ENCODE results near the gene DTD1.

The DTD1 gene

DNA sequence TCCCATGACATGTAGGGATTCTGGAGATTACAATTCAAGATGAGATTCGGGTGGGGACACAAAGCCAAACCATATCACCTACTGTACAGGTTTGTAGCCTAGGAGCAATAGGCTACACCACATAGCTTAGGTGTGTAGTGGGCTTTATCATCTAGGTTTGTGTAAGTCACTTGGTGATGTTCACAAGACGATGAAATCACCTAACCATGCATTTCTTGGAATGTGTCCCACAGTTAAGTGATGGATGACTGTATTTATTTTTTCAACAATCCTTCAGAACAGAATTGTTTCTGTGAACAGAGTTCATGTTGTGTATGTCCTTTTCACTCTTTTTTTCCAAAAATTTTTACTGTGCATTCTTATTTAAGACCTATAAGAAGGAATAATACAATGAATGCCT, 76.1 kb downstream of the DTD1 start:
- no peak for DNase-seq (ENCODE audit: low spot score)

DNA sequence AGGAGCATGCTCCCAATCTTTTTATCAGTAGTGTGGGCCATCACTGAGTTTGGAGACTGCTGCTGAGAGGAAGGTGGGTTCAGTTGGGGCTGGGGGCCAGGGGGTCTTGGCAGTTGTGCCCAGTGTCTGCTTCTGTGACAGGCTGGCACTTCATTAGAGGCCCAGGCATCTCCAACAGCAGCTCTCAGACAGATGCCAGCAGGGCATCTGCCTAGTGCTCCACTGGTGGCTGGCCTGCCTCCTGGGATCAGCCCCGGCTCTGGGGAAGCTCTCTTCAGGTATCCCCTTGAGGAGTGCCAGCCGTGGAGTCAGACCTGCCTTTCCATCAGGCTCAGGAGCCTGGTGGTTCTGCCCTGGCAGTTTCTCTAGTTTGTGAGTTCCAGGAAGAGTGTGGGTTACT, 77.3 kb downstream of the DTD1 start:
- no peak for DNase-seq (ENCODE audit: low spot score)

DNA sequence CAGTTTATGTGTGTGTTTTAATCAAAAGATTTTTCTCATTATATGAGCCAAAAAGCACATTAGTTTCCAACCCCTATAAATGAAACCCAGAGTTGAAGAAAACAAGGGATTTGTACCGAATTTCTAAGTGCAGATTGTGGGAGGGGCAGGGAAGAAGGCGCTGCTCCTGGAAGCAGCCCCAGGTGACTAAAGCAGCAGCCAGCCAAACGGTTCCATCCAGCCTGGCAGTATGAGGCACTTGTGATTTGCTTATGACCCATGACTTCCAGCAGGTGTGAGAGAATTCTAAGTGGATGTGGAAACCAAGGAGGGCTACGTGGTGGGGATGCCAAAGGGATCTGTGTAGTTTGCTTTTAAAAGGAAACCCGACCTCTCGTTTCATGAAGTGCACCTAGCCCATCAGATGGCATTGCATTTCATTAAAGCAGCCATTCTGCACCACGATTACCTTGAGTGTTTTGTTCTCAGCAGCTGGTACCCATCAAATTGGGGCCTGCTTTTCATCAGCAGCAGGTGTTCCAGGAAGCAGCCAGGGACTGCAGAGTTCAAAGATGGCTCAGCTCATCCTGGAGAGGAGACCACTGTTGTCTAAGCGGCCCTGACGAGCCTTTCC, 79.1 kb downstream of the DTD1 start:
- DNase-seq (ENCODE audit: low spot score) = no peak

DNA sequence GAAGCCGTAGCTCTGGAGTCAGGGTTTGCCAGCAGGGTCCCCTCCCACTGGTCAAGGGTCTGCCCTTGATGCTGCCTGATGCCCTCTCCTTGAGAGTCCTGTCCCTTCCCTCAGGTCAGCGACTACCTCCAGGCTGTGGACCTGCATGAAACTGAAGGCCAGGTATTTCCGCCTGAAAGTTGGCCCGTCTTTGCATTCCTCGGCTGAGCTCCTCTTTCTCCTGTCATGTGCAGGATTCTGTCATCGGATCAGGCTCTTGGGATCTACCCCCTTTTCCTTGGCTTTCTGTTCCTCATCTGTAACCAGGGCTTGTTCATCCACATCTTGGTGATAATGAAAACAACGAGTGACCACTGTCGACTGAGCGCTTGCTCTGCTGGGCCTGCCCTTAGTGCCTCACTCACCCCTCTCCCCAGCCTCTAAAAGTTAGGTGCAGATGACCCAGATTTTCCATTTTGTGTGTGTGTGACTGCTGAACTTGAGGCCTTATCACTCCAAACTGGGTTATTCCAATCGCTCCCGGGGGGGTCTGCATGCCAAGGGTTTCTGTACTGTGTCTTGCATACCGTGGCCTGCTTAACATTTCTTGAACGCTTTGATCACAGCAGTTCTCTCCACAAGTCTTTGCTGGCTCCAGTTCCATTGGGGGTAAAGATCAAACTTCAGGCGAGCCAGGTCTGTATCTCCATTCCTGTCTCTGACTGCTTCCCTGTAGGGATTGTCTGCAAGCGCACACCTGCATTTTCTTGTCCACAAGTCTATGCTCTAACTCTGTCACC, 81.6 kb downstream of the DTD1 start:
- DNase-seq (ENCODE audit: low spot score) = no peak

DNA sequence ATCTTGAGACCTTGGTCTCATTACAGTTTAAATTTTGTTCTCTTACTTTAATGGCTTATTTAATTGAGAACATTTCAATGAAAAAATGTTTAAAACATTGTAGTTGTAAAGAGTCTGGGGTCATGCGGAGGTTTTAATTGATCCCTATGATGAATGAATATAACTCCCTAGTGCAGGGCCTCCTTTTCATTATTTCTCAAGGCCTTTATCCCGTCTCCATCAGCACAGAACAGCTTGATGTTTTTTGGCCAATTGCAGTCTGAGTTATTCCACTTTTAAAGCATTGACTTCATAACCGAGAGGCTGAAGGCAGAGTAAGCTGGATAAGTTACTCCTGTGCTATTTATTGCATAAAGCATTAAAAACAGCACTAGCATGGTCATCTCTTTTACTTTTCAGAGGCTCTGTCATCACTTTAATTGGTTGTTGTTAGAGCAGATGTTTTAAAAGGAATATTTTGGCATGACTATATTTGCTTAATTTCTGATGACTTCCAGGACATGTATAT, 83.4 kb downstream of the DTD1 start:
- DNase-seq (ENCODE audit: low spot score) = no peak

DNA sequence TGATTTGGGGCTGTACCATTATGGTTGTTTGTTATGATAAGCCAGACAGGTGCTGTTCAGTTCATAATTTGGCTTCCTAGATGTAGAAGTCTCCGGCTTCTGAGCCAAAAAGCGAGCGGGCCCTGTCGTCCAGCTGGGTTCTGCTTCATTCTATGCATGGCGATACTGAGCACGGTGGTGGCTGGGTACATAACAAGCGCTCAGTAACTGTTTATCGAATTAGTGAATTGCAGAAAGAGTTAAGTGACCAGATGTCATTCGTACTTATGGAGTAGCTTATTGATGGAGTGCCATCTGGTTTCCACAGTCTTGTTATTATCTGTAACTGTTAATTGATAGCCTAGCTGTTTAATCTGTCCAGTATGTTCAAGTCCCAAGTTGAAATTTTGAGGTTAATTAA, 85.0 kb downstream of the DTD1 start:
- DNase-seq (ENCODE audit: low spot score) = no peak

DNA sequence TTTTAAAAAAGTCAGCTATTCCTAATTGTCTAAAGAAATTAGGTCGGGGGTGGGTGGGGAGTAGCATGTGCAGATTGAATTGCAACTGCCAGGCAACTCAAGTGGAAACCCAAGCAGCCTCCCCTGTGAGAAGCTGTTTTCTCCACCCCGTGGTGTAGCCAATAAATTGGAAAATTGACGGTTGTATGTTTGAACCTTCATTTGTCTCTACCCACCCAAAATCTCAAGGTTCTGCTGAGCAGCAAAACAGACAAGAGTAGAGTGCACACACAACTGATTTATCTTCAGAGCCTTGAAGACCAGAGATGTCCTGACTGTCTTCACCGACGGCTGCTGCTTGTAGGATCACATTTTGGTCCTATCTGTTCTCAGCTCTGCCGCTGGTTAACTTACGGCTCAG, 88.5 kb downstream of the DTD1 start:
- DNase-seq (ENCODE audit: low spot score) = no peak

DNA sequence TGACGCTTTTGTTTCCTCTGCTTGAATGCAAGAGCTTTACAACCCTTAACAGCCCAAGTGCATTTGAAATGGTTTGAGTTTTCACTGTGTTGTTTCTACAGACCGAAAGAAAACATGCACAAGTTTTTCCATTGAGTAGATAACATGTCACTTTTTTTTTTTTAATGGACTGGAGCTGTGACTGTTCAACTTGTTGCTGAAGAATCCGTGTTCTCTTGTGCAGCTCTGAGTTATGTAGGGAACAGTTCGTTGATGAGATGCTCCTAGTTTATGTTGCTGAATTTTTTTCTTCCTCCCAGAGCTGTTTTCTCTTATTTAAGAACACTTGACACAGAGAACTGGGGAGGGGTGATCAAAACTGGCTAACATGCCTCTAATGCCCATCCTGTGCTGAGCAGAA, 89.3 kb downstream of the DTD1 start:
- no peak for DNase-seq (ENCODE audit: low spot score)

DNA sequence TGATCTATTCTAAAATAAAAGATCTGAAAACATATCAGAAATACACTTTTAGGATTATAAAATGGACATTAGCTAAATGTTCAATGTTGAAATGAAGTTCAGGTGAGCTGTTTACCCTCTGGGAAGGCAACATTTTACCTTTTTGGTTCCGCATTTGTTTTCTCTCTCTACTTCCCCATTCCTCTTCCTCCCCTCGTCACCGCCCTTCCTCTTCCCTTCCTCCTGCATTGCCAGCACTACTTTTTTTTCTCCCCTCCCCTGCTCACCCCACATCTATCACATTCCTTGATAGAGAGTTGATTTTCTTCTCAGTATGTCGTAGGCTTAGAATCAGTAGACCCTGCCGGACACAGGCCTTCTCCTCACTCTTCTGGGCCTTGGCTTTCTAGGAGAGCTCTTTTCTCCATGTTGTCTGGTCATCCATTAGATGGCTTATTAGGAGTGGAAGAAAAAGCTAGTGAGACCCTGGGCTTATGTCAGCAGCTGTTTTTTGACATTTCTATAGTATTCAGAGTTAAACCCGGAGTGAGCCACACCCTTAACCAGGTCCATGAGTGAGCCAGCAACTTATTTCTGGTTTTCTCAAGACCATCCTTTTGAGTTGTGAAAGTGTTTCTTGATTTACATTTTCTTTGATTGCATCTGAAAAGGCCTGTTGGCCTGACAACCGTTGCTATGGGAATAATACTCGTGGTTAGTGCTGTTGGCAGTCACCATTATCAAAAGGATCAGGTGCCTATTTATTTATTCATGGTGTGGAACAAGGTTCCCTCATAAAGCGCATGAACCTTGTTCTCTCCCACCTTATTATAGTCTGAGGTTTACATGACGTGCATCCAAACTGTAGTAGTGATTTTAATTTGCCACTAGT, 90.9 kb downstream of the DTD1 start:
- DNase-seq (ENCODE audit: low spot score) = no peak

DNA sequence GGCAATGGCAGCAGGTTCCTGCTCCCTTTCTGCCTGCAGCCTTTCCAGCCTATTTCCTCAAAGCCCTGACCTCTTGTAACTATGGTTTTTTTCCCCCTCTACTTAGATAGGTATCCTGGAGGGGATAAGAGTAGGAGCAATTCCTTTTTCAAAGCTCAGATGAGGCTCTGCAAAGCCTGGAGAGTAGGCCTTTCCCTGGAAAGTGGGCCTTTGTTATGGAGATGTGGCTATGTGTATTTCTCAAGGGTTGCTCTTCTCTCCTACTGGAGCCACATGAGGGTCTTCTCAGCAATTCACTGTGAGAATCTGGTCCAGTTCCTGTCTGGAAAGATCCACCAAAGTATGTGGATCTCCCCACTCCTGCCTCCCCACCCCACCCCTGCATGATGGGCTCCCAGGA, 96.0 kb downstream of the DTD1 start:
- no peak for DNase-seq (ENCODE audit: low spot score)

DNA sequence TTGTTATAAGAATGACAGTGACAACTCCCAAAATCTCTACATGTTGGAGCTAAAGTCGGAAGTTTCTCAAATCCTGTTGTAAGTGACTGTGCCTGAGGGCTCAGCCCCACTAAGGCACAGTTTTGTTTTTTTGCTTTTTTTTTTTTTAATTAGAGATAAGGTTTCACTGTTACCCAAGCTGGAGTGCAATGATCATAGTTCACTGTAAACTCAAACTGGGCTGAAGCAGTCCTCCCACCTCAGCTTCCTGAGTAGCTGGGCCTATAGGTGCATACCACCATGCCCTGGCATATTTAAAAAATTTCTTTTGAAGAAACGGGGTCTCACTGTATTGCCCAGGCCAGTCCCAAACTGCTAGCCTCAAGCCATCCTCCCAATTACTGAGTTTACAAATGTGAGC, 96.9 kb downstream of the DTD1 start:
- no peak for DNase-seq (ENCODE audit: low spot score)

DNA sequence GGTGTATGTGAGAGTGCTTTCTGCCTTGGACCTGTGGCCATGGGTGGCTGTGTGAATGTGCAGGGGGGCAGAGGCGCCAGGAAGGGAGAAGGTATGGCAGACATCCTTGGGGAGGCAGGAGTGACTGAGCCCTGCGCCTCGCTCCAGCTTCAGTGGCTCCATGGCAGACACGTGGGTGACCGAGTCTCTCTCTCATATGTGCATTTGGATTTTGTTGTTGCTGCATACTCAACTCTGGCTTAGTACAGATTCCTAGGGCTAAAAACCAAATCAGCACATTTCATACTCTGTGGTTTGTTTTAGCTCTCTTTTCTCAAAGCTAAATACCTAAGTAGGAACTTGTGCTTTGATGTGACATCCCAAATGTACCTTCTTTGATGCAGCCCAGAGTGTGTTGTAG, 97.6 kb downstream of the DTD1 start:
- no peak for DNase-seq (ENCODE audit: low spot score)

DNA sequence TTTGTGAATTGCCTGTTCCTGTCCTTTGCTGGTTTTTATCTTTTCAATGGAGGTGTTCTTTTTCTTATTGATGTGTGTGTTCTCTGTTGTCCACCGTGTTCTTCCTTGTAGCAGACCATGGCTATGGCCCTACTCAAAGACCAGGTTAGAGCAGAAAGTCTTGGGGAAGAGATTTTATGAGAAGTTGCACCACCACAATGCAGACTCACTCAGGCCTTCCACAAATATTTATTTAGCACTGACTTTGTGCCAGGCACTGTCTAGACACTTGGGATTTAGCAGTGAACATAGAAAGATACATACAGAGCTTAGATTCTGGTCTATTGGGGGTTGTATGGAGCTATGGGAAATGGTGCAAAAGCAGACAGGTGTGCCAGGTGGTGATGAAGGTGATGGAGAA, 98.8 kb downstream of the DTD1 start:
- no peak for DNase-seq (ENCODE audit: low spot score)

DNA sequence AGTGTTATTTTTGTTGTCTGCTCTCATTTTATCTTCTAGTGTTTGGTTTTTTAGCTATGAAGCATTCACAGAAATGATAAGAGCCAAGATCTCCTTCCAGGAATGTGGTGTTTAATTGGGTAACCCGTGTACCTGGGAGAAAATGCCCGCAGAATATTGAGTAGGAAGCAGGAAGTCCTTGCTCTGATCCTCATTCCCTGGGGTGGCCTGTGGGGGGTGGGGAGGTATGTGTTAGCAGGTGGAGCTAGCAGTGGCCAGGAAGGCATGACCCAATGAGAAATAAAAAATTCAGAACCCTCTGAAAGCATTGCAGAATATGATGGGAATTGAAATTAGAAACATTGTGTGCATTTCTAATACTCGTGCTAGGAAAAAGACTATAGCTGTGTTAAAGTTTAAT, 100.8 kb downstream of the DTD1 start:
- DNase-seq (ENCODE audit: low spot score) = no peak

DNA sequence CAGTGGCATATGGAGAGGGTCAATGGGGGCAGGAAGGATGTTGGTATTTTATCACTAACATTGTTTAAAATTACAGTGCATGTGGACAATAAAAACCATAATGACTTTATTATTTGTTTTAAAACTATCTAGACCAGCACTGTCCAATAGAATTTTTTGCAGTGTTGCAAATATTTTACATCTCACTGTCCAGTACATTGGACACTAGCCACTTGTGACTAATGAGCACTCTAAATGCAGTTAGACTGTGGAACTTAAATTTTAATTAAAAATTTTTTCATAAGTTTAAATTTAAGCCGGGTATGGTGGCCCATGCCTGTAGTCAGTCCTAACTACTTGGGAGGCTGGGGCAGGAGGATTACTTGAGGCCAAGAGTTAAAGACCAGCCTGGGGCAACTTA, 101.7 kb downstream of the DTD1 start:
- no peak for DNase-seq (ENCODE audit: low spot score)

DNA sequence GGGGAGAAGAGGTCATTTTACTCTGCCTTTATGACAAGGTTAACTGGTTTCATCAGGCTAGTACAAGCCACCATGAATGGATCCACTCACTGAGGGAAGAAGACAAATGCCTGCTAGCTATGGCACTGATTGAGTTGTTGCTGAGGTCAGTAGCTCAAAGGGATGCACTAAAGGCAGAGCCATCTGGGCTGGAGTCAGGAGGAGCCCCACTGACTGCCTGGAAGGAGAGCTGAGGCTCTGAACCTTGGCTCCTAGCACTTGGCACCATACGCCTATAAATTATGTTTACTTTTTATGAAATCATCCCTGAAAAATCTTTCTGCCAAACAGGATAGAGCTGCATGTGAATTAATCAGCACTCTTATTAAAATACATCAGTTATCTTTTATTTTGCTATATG, 104.6 kb downstream of the DTD1 start:
- no peak for DNase-seq (ENCODE audit: low spot score)

DNA sequence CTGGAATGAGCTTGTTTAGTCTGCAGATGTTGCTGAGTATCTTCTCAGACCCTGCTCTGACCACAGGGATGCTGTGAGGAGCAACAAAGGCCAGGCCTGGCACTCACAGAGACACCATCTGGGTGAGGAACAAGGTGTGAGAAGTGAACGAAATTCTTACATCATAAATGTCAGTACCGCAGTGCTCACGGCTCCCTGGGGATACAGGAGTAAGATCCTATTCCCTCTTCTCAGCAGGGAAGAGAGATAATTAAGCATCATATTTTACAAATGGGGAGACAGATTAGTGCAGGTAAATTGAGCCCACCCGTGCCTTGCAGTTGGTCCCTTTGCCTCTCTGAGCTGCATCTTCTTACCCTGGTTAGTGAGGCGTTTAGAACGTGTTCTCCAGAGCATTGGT, 106.2 kb downstream of the DTD1 start:
- no peak for DNase-seq (ENCODE audit: low spot score)

DNA sequence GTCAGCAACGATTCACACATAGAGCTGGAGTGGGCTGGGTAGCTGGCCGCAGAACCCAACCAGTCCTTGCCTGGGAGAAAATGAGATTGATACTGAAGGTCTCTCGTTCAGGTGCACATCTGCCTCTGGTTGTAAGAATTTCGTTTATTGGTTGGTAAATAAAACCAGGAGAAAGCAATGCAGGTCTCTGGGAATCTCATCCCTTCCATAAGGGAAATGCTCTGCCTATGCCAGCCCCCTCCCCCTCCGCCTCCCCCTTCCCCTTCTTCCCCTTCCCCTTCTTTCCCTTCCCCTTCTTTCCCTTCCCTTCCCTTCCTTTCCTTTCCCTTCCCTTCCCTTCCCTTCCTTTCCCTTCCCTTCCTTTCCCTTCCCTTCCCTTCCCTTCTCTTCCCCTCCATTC, 107.3 kb downstream of the DTD1 start:
- no peak for DNase-seq (ENCODE audit: low spot score)

DNA sequence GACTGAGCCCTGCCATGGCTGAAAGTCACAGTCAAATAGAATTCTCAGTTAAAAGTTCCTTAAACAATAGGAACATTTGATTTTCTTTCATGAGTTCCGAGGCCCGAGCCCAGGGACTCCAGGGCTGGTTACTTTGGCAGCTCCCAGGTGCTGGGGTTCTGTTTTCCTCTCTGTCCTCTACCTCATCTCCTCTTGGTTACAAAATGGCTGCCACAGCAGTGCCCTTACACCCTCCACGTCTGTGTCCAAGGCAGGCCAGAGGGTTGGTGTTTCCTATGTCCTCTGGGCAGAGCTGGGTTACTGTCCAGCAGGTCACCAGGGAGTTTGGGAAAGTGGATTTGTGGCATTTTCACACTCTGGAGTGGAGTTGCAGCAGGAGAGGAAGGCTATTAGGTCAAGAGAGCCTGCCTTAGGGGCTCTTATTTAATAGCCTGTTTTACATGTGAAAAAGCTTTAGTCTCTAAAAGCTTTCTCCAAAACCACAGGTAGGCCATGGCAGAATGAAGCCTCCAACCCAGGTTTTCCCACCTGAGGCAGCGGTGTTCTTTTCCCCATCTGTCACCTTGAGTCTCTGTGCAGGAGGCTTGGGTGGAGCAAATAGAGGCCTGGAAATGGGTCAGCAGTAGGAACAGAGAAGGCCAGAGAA, 111.0 kb downstream of the DTD1 start:
- no peak for DNase-seq (ENCODE audit: low spot score)

DNA sequence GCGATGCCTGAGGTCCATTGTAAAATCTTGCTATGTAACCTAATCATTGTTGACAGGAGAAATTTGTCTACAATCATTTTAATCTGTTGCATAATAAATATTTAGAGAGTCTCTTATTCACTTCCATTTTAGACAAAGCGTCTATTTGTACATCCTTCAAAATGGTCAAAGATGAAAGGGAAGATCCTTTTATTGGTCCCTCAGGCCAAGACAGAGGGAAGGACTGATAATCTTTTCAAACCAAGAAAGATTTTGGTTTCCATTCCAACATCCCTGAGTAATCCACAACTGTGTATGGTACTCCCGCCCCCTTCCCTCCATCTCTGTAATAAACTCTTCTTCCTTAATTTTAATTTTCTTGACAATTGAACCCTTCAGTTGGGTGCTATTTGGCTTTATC, 114.1 kb downstream of the DTD1 start:
- no peak for DNase-seq (ENCODE audit: low spot score)

DNA sequence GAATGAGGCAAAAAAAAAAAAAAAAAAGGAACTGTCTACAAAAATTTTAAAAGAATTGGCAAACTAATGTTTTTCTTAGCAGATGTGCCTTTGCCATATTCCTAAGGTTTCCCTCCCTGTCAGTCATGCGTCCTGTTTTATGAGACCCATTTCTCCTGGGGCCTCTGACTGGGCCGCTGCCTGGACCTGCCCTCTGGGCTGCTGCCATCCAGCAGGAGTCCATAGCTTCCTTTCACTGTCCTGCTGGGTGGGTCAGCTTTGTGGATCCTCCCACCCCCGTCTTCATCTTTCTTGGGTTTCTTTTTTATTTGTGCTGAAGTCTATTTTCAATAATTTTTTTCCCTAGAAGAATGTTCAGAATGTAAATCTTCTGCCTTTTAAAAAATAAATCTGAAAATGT, 114.9 kb downstream of the DTD1 start:
- no peak for DNase-seq (ENCODE audit: low spot score)

DNA sequence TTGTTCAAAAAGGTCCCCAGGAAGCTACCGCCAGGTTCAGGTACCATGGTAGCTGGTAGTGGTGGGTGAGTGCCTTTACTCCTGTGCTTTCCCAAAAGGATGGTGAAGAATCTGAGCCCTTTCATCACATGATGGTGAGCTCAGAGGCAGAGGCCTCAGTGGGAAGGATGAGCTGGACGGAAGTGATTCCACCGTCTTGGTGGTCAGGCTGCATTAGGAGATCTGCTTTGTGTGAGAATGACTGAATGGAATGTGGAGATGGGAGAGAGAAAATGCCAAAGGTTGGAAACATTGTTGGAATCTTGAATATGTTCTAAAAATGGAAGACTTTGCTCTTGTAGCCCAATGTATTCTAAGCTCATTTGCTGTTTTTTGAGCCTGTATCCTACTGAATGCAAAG, 117.6 kb downstream of the DTD1 start:
- no peak for DNase-seq (ENCODE audit: low spot score)

Measured in left forelimb (tissue), 1 donor.